ENCODE results near the gene ANKRD42.

Gene ANKRD42

DNA sequence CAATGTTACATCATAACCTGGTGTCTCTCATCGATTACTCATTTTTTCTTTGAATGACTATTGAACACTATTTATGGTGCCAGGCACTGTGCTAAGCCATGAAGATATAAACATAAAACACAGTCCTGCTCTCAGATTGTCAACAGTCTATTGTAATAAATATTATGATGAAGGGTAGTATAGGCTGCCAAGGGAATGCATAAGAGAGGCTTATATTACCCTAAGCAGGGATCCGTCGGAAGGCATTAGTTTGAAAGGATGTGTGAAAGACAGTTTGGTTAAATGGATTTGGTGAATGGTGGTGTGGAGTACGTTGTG, 99.9 kb downstream of the ANKRD42 start:
- no peak for DNase-seq

DNA sequence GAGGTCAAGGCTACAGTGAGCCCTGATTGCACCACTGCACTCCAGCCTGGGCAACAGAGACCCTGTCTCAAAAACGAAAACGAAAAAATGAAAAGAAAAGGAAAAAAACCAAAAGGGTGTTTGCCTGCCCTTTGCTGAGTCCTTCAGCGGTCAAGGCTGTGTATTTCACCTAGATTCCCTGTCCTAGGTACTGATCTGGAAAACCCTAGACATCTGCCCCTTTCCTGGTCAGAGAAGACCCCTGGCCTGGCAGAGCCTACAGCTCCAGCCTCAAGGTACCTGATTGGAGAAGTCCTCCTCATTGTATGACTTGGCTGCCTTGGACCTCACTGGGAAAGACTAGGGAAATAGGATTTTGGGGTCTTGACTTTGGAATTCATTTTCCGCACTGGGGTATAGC, 100.7 kb downstream of the ANKRD42 start:
- no peak for DNase-seq
